Endodermal cell (in vitro differentiated cells): ENCODE measurements around the gene KCNH8. TPM values are rescaled to one million over a fixed set of nuclear protein-coding genes. Genes with fewer than 3 reads are reported as not detected.

Experiments used
- DNase-seq: peaks from one replicate; pipeline ENCODE4 v3.0.0-alpha.2; 2017
- H3K27ac ChIP-seq: 2 replicates; pipeline ENCODE4 v1.5.1; 2013; ENCODE audit warnings: mild to moderate bottlenecking, low read depth, low read length, moderate library complexity
- H3K27me3 ChIP-seq: 2 replicates; pipeline ENCODE4 v1.6.1; 2013; ENCODE audit warnings: mild to moderate bottlenecking, low read length, moderate library complexity; ENCODE audit not compliant: insufficient read depth, control insufficient read depth, poor library complexity, severe bottlenecking
- H3K36me3 ChIP-seq: 2 replicates; pipeline ENCODE4 v1.7.0; 2013; ENCODE audit warnings: mild to moderate bottlenecking, low read length, moderate library complexity; ENCODE audit not compliant: control insufficient read depth, insufficient read depth
- H3K4me1 ChIP-seq: one replicate; pipeline ENCODE4 v1.7.0; 2013; ENCODE audit warnings: low read length; ENCODE audit not compliant: control insufficient read depth, insufficient read depth
- H3K4me3 ChIP-seq: 2 replicates; pipeline ENCODE4 v1.5.1; 2013; ENCODE audit warnings: mild to moderate bottlenecking, low read length, moderate library complexity
- H3K9ac ChIP-seq: 2 replicates; pipeline ENCODE4 v1.6.1; 2013; ENCODE audit warnings: mild to moderate bottlenecking, low read length, moderate library complexity; ENCODE audit not compliant: poor library complexity, severe bottlenecking; ENCODE audit errors: extremely low read depth
- H3K9me3 ChIP-seq: 2 replicates; pipeline ENCODE4 v1.6.1; 2013; ENCODE audit warnings: mild to moderate bottlenecking, low read length, moderate library complexity; ENCODE audit not compliant: control insufficient read depth
- H3K27ac Mint-ChIP-seq: 2 replicates; pipeline ENCODE4 v1.8.0; 2020; ENCODE audit warnings: mixed read lengths
- H3K27me3 Mint-ChIP-seq: 2 replicates; pipeline ENCODE4 v1.8.0; 2021; ENCODE audit warnings: mild to moderate bottlenecking, mixed read lengths; ENCODE audit not compliant: insufficient read depth
- H3K36me3 Mint-ChIP-seq: 2 replicates; pipeline ENCODE4 v1.8.0; 2020; ENCODE audit warnings: low read depth, mixed read lengths
- H3K4me1 Mint-ChIP-seq: 2 replicates; pipeline ENCODE4 v1.8.0; 2020; ENCODE audit warnings: mixed read lengths
- H3K4me3 Mint-ChIP-seq: 2 replicates; pipeline ENCODE4 v1.8.0; 2020; ENCODE audit warnings: mild to moderate bottlenecking, moderate library complexity, mixed read lengths
- H3K9me3 Mint-ChIP-seq: 2 replicates; pipeline ENCODE4 v1.8.0; 2020; ENCODE audit warnings: mild to moderate bottlenecking, mixed read lengths
- WGBS, 2 experiments: methylation state at CpG; one replicate each; pipeline versions ENCODE4 v1.1.5 to v1.1.7; 2013; ENCODE audit warnings: missing lambda C conversion rate in 2 of 2, mixed read lengths in 1 of 2; ENCODE audit not compliant: insufficient coverage in 1 of 2, insufficient read length in 1 of 2; 5-methylcytosine and 5-hydroxymethylcytosine counted together
- total RNA-seq, 2 donors: library from RNA; stranded (reverse); fragmentation: NEBNext Ultra II Directional in 1 of 2; extraction: Animal tissue kit (Norgen Biotek cat#: 25700) in 1 of 2; gene quantifications; 2 replicates in 1 of 2; 3 replicates in 1 of 2; pipeline ENCODE4 v1.2.1, GENCODE V29; 2021
- TF ChIP-seq, protein P1 (sequence below): fragments of 200-600 bp; sonication (generic); conservative IDR thresholded peaks from 2 replicates; pipeline ENCODE4 v1.5.0; 2021; ENCODE audit warnings: antibody characterized with exemption, mild to moderate bottlenecking

KCNH8 gene
- total RNA-seq, 2 donors from 2014 or later = 12.0 to 15.0 TPM

DNA sequence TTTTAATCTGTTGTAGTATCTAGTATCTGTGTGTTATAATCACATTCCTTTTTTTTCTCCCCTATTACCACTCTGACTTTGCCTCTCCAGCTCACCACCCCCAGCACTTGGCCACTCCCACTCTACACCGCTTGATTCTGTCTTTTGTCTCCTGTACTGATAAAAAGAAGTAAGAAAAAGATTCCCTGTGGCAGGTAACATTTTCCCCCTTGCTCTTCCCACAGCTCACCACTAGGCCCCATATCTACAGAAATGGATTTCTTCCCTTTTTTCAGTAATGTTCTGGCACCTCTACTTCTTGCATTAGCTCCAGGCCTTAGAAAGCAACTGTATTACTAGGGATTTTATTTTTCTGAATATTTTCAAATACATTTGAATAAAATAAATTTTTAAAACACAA, 25.6 kb downstream of the KCNH8 start:
- peaks cover 1% of the 10 kb centered on the region for H3K9me3 ChIP-seq
- H3K4me1 ChIP-seq = peaks cover 6% of the 10 kb centered on the region
- no peak overlapping the region for H3K4me3 ChIP-seq
- no peak overlapping the region for H3K27ac ChIP-seq
- peaks cover 1% of the 10 kb centered on the region for H3K36me3 ChIP-seq
- Mint-ChIP-seq H3K27ac (peak overlapping the region; percentile 20), H3K4me1 (peaks cover 42% of the 10 kb centered on the region), H3K4me3 (no peak overlapping the region), H3K36me3 (peaks cover 12% of the 10 kb centered on the region), H3K27me3 (no peaks in the 10 kb centered on the region), H3K9me3 (peaks cover 5% of the 10 kb centered on the region)
- no peaks in the 10 kb centered on the region for H3K27me3 ChIP-seq
- DNase-seq = peak; percentile 79
- H3K9ac ChIP-seq = no peak overlapping the region
- TF ChIP-seq, protein P1, sequence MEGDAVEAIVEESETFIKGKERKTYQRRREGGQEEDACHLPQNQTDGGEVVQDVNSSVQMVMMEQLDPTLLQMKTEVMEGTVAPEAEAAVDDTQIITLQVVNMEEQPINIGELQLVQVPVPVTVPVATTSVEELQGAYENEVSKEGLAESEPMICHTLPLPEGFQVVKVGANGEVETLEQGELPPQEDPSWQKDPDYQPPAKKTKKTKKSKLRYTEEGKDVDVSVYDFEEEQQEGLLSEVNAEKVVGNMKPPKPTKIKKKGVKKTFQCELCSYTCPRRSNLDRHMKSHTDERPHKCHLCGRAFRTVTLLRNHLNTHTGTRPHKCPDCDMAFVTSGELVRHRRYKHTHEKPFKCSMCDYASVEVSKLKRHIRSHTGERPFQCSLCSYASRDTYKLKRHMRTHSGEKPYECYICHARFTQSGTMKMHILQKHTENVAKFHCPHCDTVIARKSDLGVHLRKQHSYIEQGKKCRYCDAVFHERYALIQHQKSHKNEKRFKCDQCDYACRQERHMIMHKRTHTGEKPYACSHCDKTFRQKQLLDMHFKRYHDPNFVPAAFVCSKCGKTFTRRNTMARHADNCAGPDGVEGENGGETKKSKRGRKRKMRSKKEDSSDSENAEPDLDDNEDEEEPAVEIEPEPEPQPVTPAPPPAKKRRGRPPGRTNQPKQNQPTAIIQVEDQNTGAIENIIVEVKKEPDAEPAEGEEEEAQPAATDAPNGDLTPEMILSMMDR = peak; percentile 77
- 0% methylated on average over 1 of the region's 1 CpG; no CpG with 5 or more reads in 1 of the 2 experiments for WGBS, 2 experiments

DNA sequence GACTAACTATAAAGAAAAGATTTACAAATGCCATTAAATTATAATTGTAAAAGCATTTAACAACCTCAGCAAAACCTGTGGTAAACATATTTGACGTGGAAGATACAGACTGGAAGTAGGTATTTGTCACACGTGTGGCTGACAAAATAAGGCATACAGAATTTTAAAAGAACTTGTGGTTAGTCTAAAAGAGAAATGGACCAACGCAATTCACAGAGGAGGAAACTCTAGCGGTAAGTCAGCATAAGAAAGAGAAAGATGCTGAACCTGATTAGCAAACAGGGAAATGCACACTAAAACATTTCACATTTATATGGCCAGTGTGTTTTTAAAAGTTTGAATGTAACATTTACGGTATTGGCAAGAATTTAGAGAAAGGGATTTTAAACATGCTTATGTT, 35.3 kb downstream of the KCNH8 start:
- no peaks in the 10 kb centered on the region for H3K9me3 Mint-ChIP-seq
- H3K9me3 ChIP-seq = no peaks in the 10 kb centered on the region
- H3K27me3 ChIP-seq = no peaks in the 10 kb centered on the region
- H3K4me3 Mint-ChIP-seq = no peak overlapping the region
- H3K27ac Mint-ChIP-seq = no peak overlapping the region
- H3K27ac ChIP-seq = no peak overlapping the region
- no peak overlapping the region for H3K4me3 ChIP-seq
- no peaks in the 10 kb centered on the region for H3K36me3 ChIP-seq
- H3K4me1 Mint-ChIP-seq = peaks cover 7% of the 10 kb centered on the region
- H3K9ac ChIP-seq = no peak overlapping the region
- no peak for DNase-seq
- 88 to 89% methylated on average over 2 to 5 of the region's 5 CpGs for WGBS, 2 experiments
- no peaks in the 10 kb centered on the region for H3K27me3 Mint-ChIP-seq
- H3K36me3 Mint-ChIP-seq = peaks cover 2% of the 10 kb centered on the region
- H3K4me1 ChIP-seq = no peaks in the 10 kb centered on the region
- TF ChIP-seq, protein P1 = no peak

DNA sequence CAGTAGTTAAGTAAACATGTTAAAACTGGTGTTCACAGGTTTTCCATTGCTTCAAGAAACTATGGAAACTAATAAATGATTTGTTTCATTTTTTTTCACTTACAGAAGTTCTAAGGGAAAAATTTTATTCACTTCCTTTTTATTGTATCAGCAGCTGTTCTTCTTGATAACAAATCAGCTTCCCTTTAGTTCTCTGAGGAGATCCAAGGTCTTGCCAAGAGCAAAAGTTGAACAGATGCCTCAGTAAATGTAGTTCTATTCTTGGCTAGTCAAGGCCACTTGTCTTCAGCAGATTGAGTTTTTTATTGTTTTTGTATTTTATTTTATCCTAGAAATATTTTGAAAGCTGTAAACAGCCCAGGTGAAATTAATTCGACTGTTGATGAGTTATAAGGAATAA, 41.8 kb downstream of the KCNH8 start:
- no peak overlapping the region for H3K4me3 ChIP-seq
- H3K27me3 ChIP-seq = no peaks in the 10 kb centered on the region
- Mint-ChIP-seq H3K36me3 (no peaks in the 10 kb centered on the region), H3K27ac (no peak overlapping the region), H3K9me3 (no peaks in the 10 kb centered on the region), H3K4me1 (peaks cover 25% of the 10 kb centered on the region), H3K4me3 (no peak overlapping the region), H3K27me3 (no peaks in the 10 kb centered on the region)
- TF ChIP-seq, protein P1 = no peak
- H3K36me3 ChIP-seq = no peaks in the 10 kb centered on the region
- H3K9me3 ChIP-seq = no peaks in the 10 kb centered on the region
- DNase-seq = no peak
- H3K27ac ChIP-seq = no peak overlapping the region
- WGBS, 2 experiments = 80 to 88% methylated on average over 1 of the region's 1 CpG
- peaks cover 16% of the 10 kb centered on the region for H3K4me1 ChIP-seq
- no peak overlapping the region for H3K9ac ChIP-seq
